A549 (cell line): ENCODE results near the gene PJVK. TPM values are rescaled to one million over a fixed set of nuclear protein-coding genes. Genes with fewer than 3 reads are reported as not detected.
A peak's percentile ranks its signal among the peaks of the same experiment; 100 is the strongest.

ENCODE experiments used
- ATAC-seq, 2 experiments: fragments of 200-7000 bp in 1 of 2; fragments of >200 bp in 1 of 2; cut with Nextera tagmentation in 1 of 2; cut with Tn5 transposase in 1 of 2; 3 replicates each; pipeline versions ENCODE4 v1.8.0 to v1.9.1; 2018 to 2020; ENCODE audit warnings: mild to moderate bottlenecking in 1 of 2, moderate library complexity in 1 of 2
- CTCF ChIA-PET: fragments of 300-600 bp; sonication (Branson Sonifier 250); formaldehyde crosslinking; extraction: SDS; loops from one replicate; lab custom pipeline; 2021; ENCODE audit warnings: antibody characterized with exemption, inconsistent platforms; lab: Yijun Ruan, JAX
- POLR2A ChIA-PET: fragments of 350-600 bp; formaldehyde crosslinking; extraction: SDS; loops from one replicate; lab custom pipeline; 2021; ENCODE audit warnings: antibody characterized with exemption, inconsistent platforms; lab: Yijun Ruan, JAX
- DNase-seq, 2 experiments: peaks; one replicate each; pipeline versions ENCODE4 v3.0.0 to v3.0.0-alpha.2; 2011 to 2016; ENCODE audit warnings: low read depth in 1 of 2, low spot score in 1 of 2
- FAIRE-seq: peaks from 2 replicates; lab custom pipeline; 2011; peaks lifted over from hg19 to GRCh38; lab: Jason Lieb, UNC
- H3K27ac ChIP-seq, 2 experiments: fragments of >200 bp; sonication (Bioruptor Twin); formaldehyde crosslinking; 3 replicates each; pipeline ENCODE4 v1.5.1; 2016 to 2017
- H3K4me1 ChIP-seq: fragments of >200 bp; sonication (Bioruptor Twin); formaldehyde crosslinking; 3 replicates; pipeline ENCODE4 v1.6.1; 2016
- H3K4me2 ChIP-seq: fragments of >200 bp; sonication (Bioruptor Twin); formaldehyde crosslinking; 3 replicates; pipeline ENCODE4 v1.6.1; 2016
- H3K4me3 ChIP-seq: fragments of >200 bp; sonication (Bioruptor Twin); formaldehyde crosslinking; 3 replicates; pipeline ENCODE4 v1.5.1; 2016
- H3K9me3 ChIP-seq: fragments of >200 bp; sonication (Bioruptor Twin); formaldehyde crosslinking; 3 replicates; pipeline ENCODE4 v1.6.1; 2016
- CBX2 ChIP-seq: fragments of 200-600 bp; sonication (generic); IDR thresholded peaks from 2 replicates; pipeline ENCODE4 v1.6.1; 2016; ENCODE audit warnings: low read depth, mild to moderate bottlenecking, borderline replicate concordance
- CBX8 ChIP-seq: fragments of 200-600 bp; sonication (generic); IDR thresholded peaks from 2 replicates; pipeline ENCODE4 v1.6.1; 2016
- CEBPB ChIP-seq, 2 experiments: fragments of >200 bp in 1 of 2; sonication (Bioruptor Twin) in 1 of 2; formaldehyde crosslinking in 1 of 2; IDR thresholded peaks; 2 replicates each; pipeline ENCODE4 v1.6.1; 2012 to 2016
- CHD2 ChIP-seq: fragments of 150-350 bp; IDR thresholded peaks from 2 replicates; pipeline ENCODE4 v1.6.1; 2014; ENCODE audit warnings: low read length; ENCODE audit not compliant: partially characterized antibody
- EHMT2 ChIP-seq: fragments of 200-600 bp; sonication (generic); IDR thresholded peaks from 2 replicates; pipeline ENCODE4 v1.6.1; 2016; ENCODE audit warnings: antibody characterized with exemption, low read depth, mild to moderate bottlenecking, moderate library complexity
- EP300 ChIP-seq, 2 experiments: fragments of >200 bp; sonication (Bioruptor Twin); formaldehyde crosslinking; IDR thresholded peaks; 2 replicates in 1 of 2; 3 replicates in 1 of 2; pipeline ENCODE4 v1.6.1; 2016 to 2017
- FOSB ChIP-seq: fragments of 250-450 bp; sonication (Bioruptor Pico); IDR thresholded peaks from 2 replicates; pipeline ENCODE4 v1.5.0; 2020; ENCODE audit warnings: mild to moderate bottlenecking, moderate library complexity
- FOSL2 ChIP-seq, 2 experiments: fragments of 450-650 bp in 1 of 2; fragments of >200 bp in 1 of 2; sonication (Bioruptor Twin) in 1 of 2; formaldehyde crosslinking; IDR thresholded peaks; 2 replicates each; pipeline versions ENCODE4 v1.5.0 to v1.6.1; 2016 to 2020; ENCODE audit warnings: mild to moderate bottlenecking in 1 of 2, moderate library complexity in 1 of 2
- HEYL ChIP-seq: fragments of 250-450 bp; sonication (Bioruptor Pico); IDR thresholded peaks from 2 replicates; pipeline ENCODE4 v1.8.0; 2021; ENCODE audit warnings: mild to moderate bottlenecking, moderate library complexity
- HOXB13 ChIP-seq: fragments of 250-450 bp; sonication (Bioruptor Pico); IDR thresholded peaks from 2 replicates; pipeline ENCODE4 v1.5.0; 2020; ENCODE audit warnings: low read depth, mild to moderate bottlenecking, moderate library complexity
- KDM1A ChIP-seq: fragments of 200-600 bp; sonication (generic); IDR thresholded peaks from 2 replicates; pipeline ENCODE4 v1.6.1; 2016; ENCODE audit warnings: low read depth, mild to moderate bottlenecking
- MYC ChIP-seq: IDR thresholded peaks from 2 replicates; pipeline ENCODE4 v1.6.1; 2012; ENCODE audit warnings: mild to moderate bottlenecking, inconsistent platforms, low read length, improper control_type of control experiment, borderline replicate concordance
- NPAS2 ChIP-seq: fragments of 250-450 bp; sonication (Bioruptor Pico); IDR thresholded peaks from 2 replicates; pipeline ENCODE4 v1.8.0; 2022; ENCODE audit warnings: mild to moderate bottlenecking, moderate library complexity, borderline replicate concordance
- RFX5 ChIP-seq: fragments of 450-650 bp; IDR thresholded peaks from 2 replicates; pipeline ENCODE4 v1.7.1; 2014; ENCODE audit warnings: antibody characterized with exemption, mild to moderate bottlenecking, moderate library complexity
- RNF2 ChIP-seq: fragments of 200-600 bp; sonication (generic); IDR thresholded peaks from 2 replicates; pipeline ENCODE4 v1.6.1; 2016; ENCODE audit warnings: low read depth, mild to moderate bottlenecking, antibody characterized with exemption, moderate library complexity, borderline replicate concordance
- TFCP2L1 ChIP-seq: fragments of 250-450 bp; sonication (Bioruptor Pico); IDR thresholded peaks from 2 replicates; pipeline ENCODE4 v1.5.0; 2021; ENCODE audit warnings: mild to moderate bottlenecking
- ZSCAN20 ChIP-seq: fragments of 250-450 bp; sonication (Bioruptor Pico); IDR thresholded peaks from 2 replicates; pipeline ENCODE4 v1.8.0; 2022; ENCODE audit warnings: mild to moderate bottlenecking, moderate library complexity
- WGBS: methylation state at CpG from one replicate; pipeline ENCODE4 v1.1.6; 2017; ENCODE audit errors: missing lambda C conversion rate; 5-methylcytosine and 5-hydroxymethylcytosine counted together
- polyA plus RNA-seq, 4 experiments: library from polyadenylated mRNA; depleted of rRNA in 3 of 4; stranded (reverse); fragments of >200 nt; fragmentation: RNase III in 1 of 4; extraction: RNeasy Plus Mini Kit Qiagen cat#74134 plus additional on column Dnase treatment in 1 of 4; gene quantifications; 2 replicates in 3 of 4; 3 replicates in 1 of 4; pipeline ENCODE4 v1.2.3, GENCODE V29; 2011 to 2017
- TF ChIP-seq, protein P1 (sequence below): IDR thresholded peaks from 2 replicates; pipeline ENCODE4 v1.6.1; 2012
- TF ChIP-seq, protein P2 (sequence below): fragments of 250-450 bp; sonication (Bioruptor Pico); IDR thresholded peaks from 2 replicates; pipeline ENCODE4 v1.5.0; 2020; ENCODE audit warnings: low read depth, mild to moderate bottlenecking, moderate library complexity
- TF ChIP-seq, protein P3 (sequence below): fragments of >200 bp; sonication (Bioruptor Twin); formaldehyde crosslinking; IDR thresholded peaks from 3 replicates; pipeline ENCODE4 v1.6.1; 2016
- TF ChIP-seq, protein P4 (sequence below): fragments of 450-650 bp; IDR thresholded peaks from 2 replicates; pipeline ENCODE4 v1.6.1; 2014; ENCODE audit warnings: antibody characterized with exemption
- TF ChIP-seq, protein P5 (sequence below): fragments of >200 bp; sonication (Bioruptor Twin); formaldehyde crosslinking; IDR thresholded peaks from 3 replicates; pipeline ENCODE4 v1.5.1; 2016

PJVK gene
- polyA plus RNA-seq, 2 of the 4 experiments (the other 2 are of a cell fraction) = 3.6 to 10.1 TPM

DNA sequence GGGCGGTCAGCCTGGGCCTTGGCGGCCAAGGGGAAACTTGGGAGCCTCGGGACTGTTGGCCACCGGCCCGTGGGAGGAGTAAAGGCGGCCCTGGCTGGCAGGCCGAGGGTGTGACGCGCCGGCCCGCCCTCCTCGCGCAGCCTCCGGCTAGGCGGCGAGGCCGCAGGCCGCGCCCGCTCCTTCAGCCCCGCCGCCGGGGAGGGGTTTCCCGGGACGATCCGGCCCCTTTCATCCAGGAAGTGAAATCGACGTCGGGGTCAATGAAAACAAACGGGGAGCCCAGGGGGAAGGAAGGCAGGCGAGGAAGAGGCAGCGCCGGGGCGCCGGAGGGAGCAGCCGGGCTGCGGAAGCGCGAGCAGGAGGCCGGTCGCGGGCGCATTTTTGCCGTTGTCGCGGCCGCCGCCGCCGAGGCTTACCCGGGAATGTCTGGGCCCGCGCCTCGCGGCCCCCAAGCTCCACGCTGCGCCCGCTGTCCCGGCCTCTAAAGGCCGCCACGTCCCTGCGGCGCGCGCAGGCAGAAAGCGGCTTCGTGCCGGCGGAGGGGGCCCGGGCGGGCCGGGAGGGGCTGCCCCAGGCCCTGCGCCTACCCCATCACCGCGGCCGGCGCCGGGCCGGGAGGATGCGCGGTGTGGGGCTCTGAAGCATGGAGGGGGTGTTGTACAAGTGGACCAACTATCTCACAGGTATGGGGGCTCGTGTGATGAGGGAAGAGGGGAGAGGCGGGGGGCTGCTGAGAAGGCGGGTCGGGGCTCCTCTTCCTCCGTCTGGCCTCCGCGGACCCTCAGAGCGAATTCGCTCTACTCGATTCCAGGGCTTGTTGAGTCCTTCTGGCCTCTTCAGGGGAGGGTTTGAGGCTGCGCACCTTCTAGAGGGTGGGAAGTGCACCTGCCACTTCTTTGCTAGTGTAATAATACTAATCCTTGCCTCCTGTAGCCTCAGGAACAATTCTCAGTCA is 29.3 kb downstream of the PJVK start, which contains the start of gene PLEKHA3 (continued):
- TF ChIP-seq TFCP2L1 (no peak), NPAS2 (CRISPR knock-in tag) (no peak), CEBPB (IDR thresholded peaks at IDR 0.05) (no peak)
- TF ChIP-seq, protein P1, sequence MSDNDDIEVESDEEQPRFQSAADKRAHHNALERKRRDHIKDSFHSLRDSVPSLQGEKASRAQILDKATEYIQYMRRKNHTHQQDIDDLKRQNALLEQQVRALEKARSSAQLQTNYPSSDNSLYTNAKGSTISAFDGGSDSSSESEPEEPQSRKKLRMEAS = peak; percentile 53

DNA sequence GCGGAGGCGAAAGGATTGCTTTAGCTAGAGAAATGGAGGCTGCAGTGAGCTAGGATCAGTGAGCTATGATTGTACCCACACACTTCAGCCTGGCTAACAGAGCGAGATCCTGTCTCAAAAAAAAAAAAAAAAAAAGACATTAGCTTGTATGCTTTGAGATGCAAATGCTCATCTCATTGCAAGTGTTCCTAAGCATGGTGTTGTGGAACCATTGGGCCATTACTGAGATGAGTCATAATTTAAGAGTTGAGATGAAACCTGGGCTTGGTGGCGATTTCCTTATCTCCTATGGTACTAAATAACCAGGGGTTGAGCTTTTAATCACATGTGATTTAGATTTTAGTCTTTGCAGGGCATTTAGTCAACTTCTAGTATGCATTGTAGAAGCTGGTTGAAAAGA is 31.3 kb downstream of the PJVK start:
- WGBS = 95% methylated on average over 4 of the region's 4 CpGs
- FAIRE-seq = no peak
- DNase-seq = no peak
- no peak for ATAC-seq
- H3K4me2 ChIP-seq = peak overlapping the region; percentile 90
- TF ChIP-seq, protein P2, sequence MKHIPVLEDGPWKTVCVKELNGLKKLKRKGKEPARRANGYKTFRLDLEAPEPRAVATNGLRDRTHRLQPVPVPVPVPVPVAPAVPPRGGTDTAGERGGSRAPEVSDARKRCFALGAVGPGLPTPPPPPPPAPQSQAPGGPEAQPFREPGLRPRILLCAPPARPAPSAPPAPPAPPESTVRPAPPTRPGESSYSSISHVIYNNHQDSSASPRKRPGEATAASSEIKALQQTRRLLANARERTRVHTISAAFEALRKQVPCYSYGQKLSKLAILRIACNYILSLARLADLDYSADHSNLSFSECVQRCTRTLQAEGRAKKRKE (CRISPR knock-in tag) = no peak
- TF ChIP-seq FOSL2 (IDR thresholded peaks at IDR 0.05) = no peak
- peak; percentile 62 for TF ChIP-seq FOSL2 (CRISPR knock-in tag; IDR thresholded peaks at IDR 0.05)
- TF ChIP-seq, all 56 proteins: peak for 1
- peaks cover 49% of the 10 kb centered on the region for H3K4me1 ChIP-seq
- no peak overlapping the region for H3K27ac ChIP-seq
- POLR2A ChIA-PET = interaction anchor here (0.6 to 1.7 kb wide), 3 partner anchors 18 to 1585 kb away, joined by 4 to 6 read pairs (median 5); partner anchors contain the start of genes PJVK and PRKRA
- CTCF ChIA-PET = interaction anchor here (0.6 to 0.7 kb wide), 4 partner anchors 13 to 65 kb away, joined by 3 read pairs; no protein-coding TSS in a partner anchor
- no peaks in the 10 kb centered on the region for H3K9me3 ChIP-seq
- H3K4me3 ChIP-seq = no peak overlapping the region

DNA sequence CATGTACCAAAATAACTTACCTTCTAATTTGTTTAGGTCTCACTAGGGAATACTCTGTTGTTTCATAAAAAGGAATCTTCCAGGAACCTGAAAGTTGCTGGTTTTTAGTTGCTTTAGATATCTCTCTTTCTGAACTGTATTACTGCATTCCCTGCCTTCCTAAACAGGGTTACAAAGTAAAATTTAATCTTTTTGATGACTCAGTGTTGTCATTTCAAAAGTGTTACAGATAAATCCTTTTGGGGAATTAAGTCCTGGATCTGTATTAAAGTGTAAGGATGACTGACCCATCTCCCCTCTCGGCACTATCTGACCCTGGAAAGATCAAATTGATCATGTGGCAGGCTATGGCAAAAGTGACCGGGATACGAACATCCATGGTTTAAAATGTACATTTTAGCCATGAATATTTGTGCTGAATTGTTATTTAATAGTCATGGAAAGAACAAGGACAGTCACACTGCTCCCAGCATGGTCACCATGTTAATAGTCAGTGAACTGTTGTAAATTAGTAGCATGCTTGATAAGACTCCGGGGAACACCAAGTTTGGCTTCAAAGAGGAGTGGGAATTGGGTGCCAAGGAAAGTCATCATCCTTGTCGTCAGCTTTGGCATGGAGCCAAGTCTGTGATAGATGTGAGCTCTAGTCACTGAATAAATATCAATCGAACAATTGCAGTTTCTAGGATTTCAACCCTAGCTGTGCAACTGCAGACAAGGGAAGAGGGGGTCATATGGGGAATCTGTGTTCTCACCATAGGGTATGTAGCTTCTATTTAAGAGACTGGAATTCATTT is 33.3 kb downstream of the PJVK start:
- ChIA-PET POLR2A (no interaction called here), CTCF (interaction anchor here (1.1 kb wide), 1 partner anchor 38 kb away, joined by 3 read pairs; no protein-coding TSS in a partner anchor)
- Histone ChIP-seq H3K4me2 (peak overlapping the region; percentile 52), H3K4me1 (peaks cover 43% of the 10 kb centered on the region), H3K27ac (no peak overlapping the region)
- WGBS = 55% methylated on average over 6 of the region's 6 CpGs
- FAIRE-seq (no peak), DNase-seq (no peak)
- no peak for TF ChIP-seq EHMT2
- no peak for TF ChIP-seq RFX5
- TF ChIP-seq, protein P3, sequence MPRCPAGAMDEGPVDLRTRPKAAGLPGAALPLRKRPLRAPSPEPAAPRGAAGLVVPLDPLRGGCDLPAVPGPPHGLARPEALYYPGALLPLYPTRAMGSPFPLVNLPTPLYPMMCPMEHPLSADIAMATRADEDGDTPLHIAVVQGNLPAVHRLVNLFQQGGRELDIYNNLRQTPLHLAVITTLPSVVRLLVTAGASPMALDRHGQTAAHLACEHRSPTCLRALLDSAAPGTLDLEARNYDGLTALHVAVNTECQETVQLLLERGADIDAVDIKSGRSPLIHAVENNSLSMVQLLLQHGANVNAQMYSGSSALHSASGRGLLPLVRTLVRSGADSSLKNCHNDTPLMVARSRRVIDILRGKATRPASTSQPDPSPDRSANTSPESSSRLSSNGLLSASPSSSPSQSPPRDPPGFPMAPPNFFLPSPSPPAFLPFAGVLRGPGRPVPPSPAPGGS = no peak
- no peak for TF ChIP-seq EP300 (IDR thresholded peaks at IDR 0.05)
- TF ChIP-seq MYC = no peak
- TF ChIP-seq ZSCAN20 = no peak
- TF ChIP-seq HEYL (CRISPR knock-in tag) = no peak
- no peak for TF ChIP-seq CBX8
- no peak for TF ChIP-seq KDM1A
- TF ChIP-seq RNF2 = no peak
- TF ChIP-seq, protein P4, sequence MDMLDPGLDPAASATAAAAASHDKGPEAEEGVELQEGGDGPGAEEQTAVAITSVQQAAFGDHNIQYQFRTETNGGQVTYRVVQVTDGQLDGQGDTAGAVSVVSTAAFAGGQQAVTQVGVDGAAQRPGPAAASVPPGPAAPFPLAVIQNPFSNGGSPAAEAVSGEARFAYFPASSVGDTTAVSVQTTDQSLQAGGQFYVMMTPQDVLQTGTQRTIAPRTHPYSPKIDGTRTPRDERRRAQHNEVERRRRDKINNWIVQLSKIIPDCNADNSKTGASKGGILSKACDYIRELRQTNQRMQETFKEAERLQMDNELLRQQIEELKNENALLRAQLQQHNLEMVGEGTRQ = no peak
- no peak for TF ChIP-seq CBX2
- TF ChIP-seq, protein P5, sequence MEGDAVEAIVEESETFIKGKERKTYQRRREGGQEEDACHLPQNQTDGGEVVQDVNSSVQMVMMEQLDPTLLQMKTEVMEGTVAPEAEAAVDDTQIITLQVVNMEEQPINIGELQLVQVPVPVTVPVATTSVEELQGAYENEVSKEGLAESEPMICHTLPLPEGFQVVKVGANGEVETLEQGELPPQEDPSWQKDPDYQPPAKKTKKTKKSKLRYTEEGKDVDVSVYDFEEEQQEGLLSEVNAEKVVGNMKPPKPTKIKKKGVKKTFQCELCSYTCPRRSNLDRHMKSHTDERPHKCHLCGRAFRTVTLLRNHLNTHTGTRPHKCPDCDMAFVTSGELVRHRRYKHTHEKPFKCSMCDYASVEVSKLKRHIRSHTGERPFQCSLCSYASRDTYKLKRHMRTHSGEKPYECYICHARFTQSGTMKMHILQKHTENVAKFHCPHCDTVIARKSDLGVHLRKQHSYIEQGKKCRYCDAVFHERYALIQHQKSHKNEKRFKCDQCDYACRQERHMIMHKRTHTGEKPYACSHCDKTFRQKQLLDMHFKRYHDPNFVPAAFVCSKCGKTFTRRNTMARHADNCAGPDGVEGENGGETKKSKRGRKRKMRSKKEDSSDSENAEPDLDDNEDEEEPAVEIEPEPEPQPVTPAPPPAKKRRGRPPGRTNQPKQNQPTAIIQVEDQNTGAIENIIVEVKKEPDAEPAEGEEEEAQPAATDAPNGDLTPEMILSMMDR = no peak
- no peak for TF ChIP-seq CHD2
- TF ChIP-seq FOSB (CRISPR knock-in tag) = no peak
- no peak for TF ChIP-seq HOXB13 (CRISPR knock-in tag)
- TF ChIP-seq, all 56 proteins: peak for 0
- no peak overlapping the region for H3K4me3 ChIP-seq
- no peak for ATAC-seq
- H3K9me3 ChIP-seq = no peaks in the 10 kb centered on the region
